GM12878 (cell line): ENCODE data around the gene KIR2DL3. TPM values are rescaled to one million over a fixed set of nuclear protein-coding genes. Genes with fewer than 3 reads are reported as not detected.
"Not testable (repeated sequence)": the region's sequence is repeated elsewhere in the genome, so short reads cannot be mapped to it uniquely, and the experiment has no call there.

Experiments
- ATAC-seq: fragments of 200-7000 bp; cut with Tn5 transposase; 3 replicates; pipeline ENCODE4 v1.9.1; 2020; ENCODE audit warnings: mild to moderate bottlenecking, moderate library complexity
- BruUV-seq: library from RNA; stranded (reverse); fragments of 400-500 nt; replicated peaks from 2 replicates; lab custom pipeline; 2021; lab: Mats Ljungman, UMichigan
- CTCF ChIA-PET: fragments of 300-600 bp; sonication (Branson Sonifier 250); formaldehyde crosslinking; extraction: SDS; loops from one replicate; lab custom pipeline; 2021; ENCODE audit warnings: inconsistent platforms; lab: Yijun Ruan, JAX
- POLR2A ChIA-PET: fragments of 350-600 bp; formaldehyde crosslinking; extraction: SDS; loops from one replicate; lab custom pipeline; 2021; ENCODE audit warnings: inconsistent platforms; lab: Charles Lee
- RAD21 ChIA-PET: fragments of 300-600 bp; sonication (Branson Sonifier 250); formaldehyde crosslinking; loops from one replicate; lab custom pipeline; 2023; ENCODE audit warnings: antibody characterized with exemption; ENCODE audit not compliant: unreplicated experiment; lab: Charles Lee
- SMC1A ChIA-PET: fragments of 300-600 bp; sonication (Branson Sonifier 250); formaldehyde crosslinking; loops from one replicate; lab custom pipeline; 2023; ENCODE audit not compliant: unreplicated experiment, uncharacterized antibody; lab: Charles Lee
- DNase-seq: peaks from one replicate; pipeline ENCODE4 v3.0.0-alpha.2; 2011; ENCODE audit warnings: low read depth, low spot score
- FAIRE-seq: peaks from 3 replicates; lab custom pipeline; 2011; peaks lifted over from hg19 to GRCh38; lab: Jason Lieb, UNC
- H2AFZ ChIP-seq: 2 replicates; pipeline ENCODE4 v1.6.0; 2011; ENCODE audit warnings: low read depth, low read length, control low read depth; ENCODE audit not compliant: control insufficient read depth
- H3K27ac ChIP-seq: 2 replicates; pipeline ENCODE4 v1.5.1; 2011; ENCODE audit warnings: control low read depth; ENCODE audit not compliant: control insufficient read depth, insufficient read depth
- H3K27me3 ChIP-seq, 2 experiments: replicated peaks in 1 of 2; 2 replicates each; pipeline versions ENCODE4 v1.6.0 to v1.6.1; 2011; ENCODE audit warnings: low read length in 1 of 2; ENCODE audit not compliant: control insufficient read depth in 2 of 2, insufficient read depth in 2 of 2
- H3K36me3 ChIP-seq, 2 experiments: 2 replicates each; pipeline ENCODE4 v1.5.1; 2011; ENCODE audit warnings: low read length in 1 of 2; ENCODE audit not compliant: control insufficient read depth in 2 of 2, insufficient read depth in 2 of 2
- H3K4me1 ChIP-seq: 2 replicates; pipeline ENCODE4 v1.6.1; 2011; ENCODE audit warnings: mild to moderate bottlenecking, low read length, moderate library complexity, mixed read lengths; ENCODE audit not compliant: control insufficient read depth, insufficient read depth
- H3K4me2 ChIP-seq: 2 replicates; pipeline ENCODE4 v1.6.0; 2011; ENCODE audit warnings: control low read depth; ENCODE audit not compliant: control insufficient read depth, insufficient read depth
- H3K4me3 ChIP-seq: fragments of 200-600 bp; sonication (generic); 2 replicates; pipeline ENCODE4 v1.5.1; 2016
- H3K79me2 ChIP-seq: 2 replicates; pipeline ENCODE4 v1.6.0; 2011; ENCODE audit warnings: low read length; ENCODE audit not compliant: control insufficient read depth, insufficient read depth
- H3K9ac ChIP-seq: 2 replicates; pipeline ENCODE4 v1.8.0; 2011; ENCODE audit warnings: low read length, control low read depth, mixed read lengths; ENCODE audit not compliant: control insufficient read depth, insufficient read depth
- H3K9me3 ChIP-seq: replicated peaks from 3 replicates; pipeline ENCODE4 v1.5.1; 2011; ENCODE audit warnings: mild to moderate bottlenecking, low read length; ENCODE audit not compliant: control insufficient read depth, insufficient read depth
- H4K20me1 ChIP-seq: 2 replicates; pipeline ENCODE4 v1.6.0; 2011; ENCODE audit not compliant: control insufficient read depth, insufficient read depth
- WGBS: methylation state at CpG from one replicate; pipeline ENCODE4 v1.1.6; 2016; ENCODE audit warnings: low lambda C conversion rate; ENCODE audit not compliant: insufficient replicate concordance, insufficient coverage; ENCODE audit errors: missing lambda C conversion rate; 5-methylcytosine and 5-hydroxymethylcytosine counted together
- in situ Hi-C: fragments of 300-500 bp; cut with MboI; formaldehyde crosslinking; loops from 9 replicates; pipeline ENCODE4 v1.14.3; 2018; ENCODE audit warnings: mixed read lengths
- intact Hi-C: fragments of 100-400 bp; cut with micrococcal nuclease; formaldehyde crosslinking; loops from one replicate; pipeline ENCODE4 v1.14.2; 2022; ENCODE audit not compliant: unreplicated experiment
- polyA plus RNA-seq, 11 experiments: library from polyadenylated mRNA; depleted of rRNA in 4 of 11; unstranded in 6 of 11; stranded (reverse) in 5 of 11; fragments of >200 nt; fragmentation: Nextera tagmentation in 4 of 11; fragmentation: Illumina TruSeq in 1 of 11; extraction: Ambion mirVana in 4 of 11; extraction: Trizol in 1 of 11; gene quantifications; 1 replicate in 1 of 11; 2 replicates in 10 of 11; pipeline versions ENCODE4 v1.2.1 to v1.2.3, GENCODE V29; 2011 to 2016; ENCODE audit warnings: inconsistent platforms in 2 of 11, missing spikeins in 2 of 11, low read depth in 1 of 11
- total RNA-seq, 4 experiments: library from RNA; depleted of rRNA in 3 of 4; stranded (reverse); fragments of >200 nt in 3 of 4; fragmentation: Illumina TruSeq in 1 of 4; extraction: Trizol in 1 of 4; gene quantifications; 2 replicates each; pipeline versions ENCODE4 v1.2.1 to v1.2.3, GENCODE V29; 2013 to 2021

KIR2DL3 gene
- total and polyA plus RNA-seq, 10 of the 15 experiments (the other 5 are each of a cell fraction or from before 2014, with no cell fraction given) = 0.45 TPM; not detected in 9

DNA sequence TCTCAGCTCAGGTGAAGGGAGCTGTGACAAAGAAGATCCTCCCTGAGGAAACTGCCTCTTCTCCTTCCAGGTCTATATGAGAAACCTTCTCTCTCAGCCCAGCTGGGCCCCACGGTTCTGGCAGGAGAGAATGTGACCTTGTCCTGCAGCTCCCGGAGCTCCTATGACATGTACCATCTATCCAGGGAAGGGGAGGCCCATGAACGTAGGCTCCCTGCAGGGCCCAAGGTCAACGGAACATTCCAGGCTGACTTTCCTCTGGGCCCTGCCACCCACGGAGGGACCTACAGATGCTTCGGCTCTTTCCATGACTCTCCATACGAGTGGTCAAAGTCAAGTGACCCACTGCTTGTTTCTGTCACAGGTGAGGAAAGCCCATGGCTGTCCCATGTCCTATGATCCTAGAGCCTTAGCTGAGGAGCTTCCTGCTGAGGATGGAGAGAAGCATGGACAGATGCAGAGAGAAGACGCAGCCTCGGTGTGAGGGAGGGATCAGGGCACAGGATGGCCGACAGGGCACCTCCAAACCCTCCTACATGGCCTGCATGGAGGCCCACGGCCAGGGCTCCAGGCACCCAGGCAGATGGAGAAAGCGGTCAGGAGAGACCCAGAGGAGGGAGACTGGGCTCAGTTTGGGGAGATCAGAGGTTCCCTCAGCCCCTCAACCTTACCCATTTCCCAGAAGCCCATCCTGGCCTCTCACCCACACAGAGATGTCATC, 36.9 kb downstream of the KIR2DL3 start:
- H4K20me1 ChIP-seq, H3K9ac ChIP-seq, POLR2A ChIA-PET, H3K9me3 ChIP-seq, RAD21 ChIA-PET, H3K27me3 ChIP-seq, BruUV-seq, H3K4me2 ChIP-seq, FAIRE-seq, H2AFZ ChIP-seq, CTCF ChIA-PET, H3K36me3 ChIP-seq, H3K4me3 ChIP-seq, SMC1A ChIA-PET, intact Hi-C loops, DNase-seq, ATAC-seq, in situ Hi-C loops, H3K4me1 ChIP-seq, H3K27ac ChIP-seq, H3K79me2 ChIP-seq: not testable (repeated sequence)
- WGBS = 14% methylated on average over 12 of the region's 12 CpGs

GRCh38 chr19:54775830-54776229, 37.5 kb downstream of the KIR2DL3 start:
- H3K27me3 ChIP-seq, H3K27ac ChIP-seq, H3K4me1 ChIP-seq, H3K9me3 ChIP-seq, in situ Hi-C loops, intact Hi-C loops, BruUV-seq, H3K4me2 ChIP-seq, FAIRE-seq, ATAC-seq, H3K79me2 ChIP-seq, CTCF ChIA-PET, H4K20me1 ChIP-seq, H3K9ac ChIP-seq, SMC1A ChIA-PET, H2AFZ ChIP-seq, H3K4me3 ChIP-seq, DNase-seq, RAD21 ChIA-PET, H3K36me3 ChIP-seq, POLR2A ChIA-PET: not testable (repeated sequence)
- whole genome bisulfite sequencing = 28% methylated on average over 8 of the region's 8 CpGs

- CTCF ChIA-PET, in situ Hi-C loops, H3K27ac ChIP-seq, H3K36me3 ChIP-seq, H3K9me3 ChIP-seq, POLR2A ChIA-PET, DNase-seq, H2AFZ ChIP-seq, BruUV-seq, FAIRE-seq, H3K9ac ChIP-seq, H3K4me3 ChIP-seq, H3K79me2 ChIP-seq, H3K4me1 ChIP-seq, H4K20me1 ChIP-seq, intact Hi-C loops, RAD21 ChIA-PET, H3K27me3 ChIP-seq, H3K4me2 ChIP-seq, SMC1A ChIA-PET, ATAC-seq: not testable (repeated sequence)
- WGBS = 11% methylated on average over 4 of the region's 4 CpGs
These were observed 39.5 kb downstream of the KIR2DL3 start for GRCh38 chr19:54777851-54778250.

DNA sequence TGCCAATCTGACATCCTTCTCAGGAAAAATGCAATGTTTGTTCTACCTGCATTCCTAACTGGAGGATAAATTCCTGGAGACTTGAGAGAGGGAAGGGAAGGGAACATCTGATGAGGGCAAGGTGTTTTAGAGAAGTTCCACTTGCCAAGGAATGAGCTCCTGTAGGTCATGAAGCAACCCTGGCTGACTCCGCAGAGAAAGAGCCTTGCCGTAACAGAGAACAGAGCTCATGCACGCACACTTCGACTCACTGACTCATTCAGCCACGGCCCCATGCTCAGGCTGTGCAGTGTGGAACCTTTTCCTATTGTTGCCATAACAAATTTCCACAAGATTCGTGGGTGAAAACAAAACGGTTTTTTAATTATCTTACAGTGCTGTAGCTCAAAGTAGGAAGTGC, 40.6 kb downstream of the KIR2DL3 start:
- H3K36me3 ChIP-seq, in situ Hi-C loops, H3K4me3 ChIP-seq, ATAC-seq, SMC1A ChIA-PET, H3K27ac ChIP-seq, H3K9ac ChIP-seq, FAIRE-seq, CTCF ChIA-PET, H3K4me2 ChIP-seq, POLR2A ChIA-PET, intact Hi-C loops, BruUV-seq, H3K79me2 ChIP-seq, H3K4me1 ChIP-seq, H3K9me3 ChIP-seq, H2AFZ ChIP-seq, H4K20me1 ChIP-seq, RAD21 ChIA-PET, H3K27me3 ChIP-seq, DNase-seq: not testable (repeated sequence)
- 13% methylated on average over 7 of the region's 7 CpGs for WGBS
